Measurements from ENCODE around the gene KIF6. TPM values are rescaled to one million over a fixed set of nuclear protein-coding genes. Genes with fewer than 3 reads are reported as not detected.

Gene KIF6
- total RNA-seq, 5 donors from 2014 or later (not counting 1 experiment from before 2014, with no cell fraction given): 0.53 TPM; not detected in 4

DNA sequence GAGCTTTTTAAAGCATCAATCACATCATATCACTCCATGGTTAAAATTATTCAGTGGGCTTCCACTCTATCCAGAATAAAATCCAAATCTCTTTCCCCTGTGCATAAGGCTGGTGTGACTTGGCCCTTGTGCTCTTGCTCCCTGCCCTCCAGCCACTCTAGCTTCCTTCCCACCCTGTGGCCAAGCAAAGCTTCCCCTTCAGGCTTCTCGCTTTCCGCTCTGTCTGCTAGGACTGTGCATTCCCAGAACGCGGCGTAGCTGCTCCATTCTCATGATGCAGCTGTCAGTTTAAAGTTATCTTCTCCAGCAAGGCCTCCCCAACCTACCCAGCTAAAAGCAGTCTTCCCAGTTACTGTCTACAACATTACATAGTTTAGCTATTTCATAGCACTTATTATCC is 383.3 kb downstream of the KIF6 start:
- no peak for DNase-seq
- H3K4me1 ChIP-seq (ENCODE audit: control insufficient read depth in 1 of 2, extremely low read depth in 1 of 2, insufficient read depth in 2 of 2, low read length in 2 of 2): peaks cover 0 to 3% of the 10 kb centered on the region in 2 experiments
- Mint-ChIP-seq H3K9me3 (no peaks in the 10 kb centered on the region), H3K4me3 (no peak overlapping the region), H3K27me3 (peaks cover 19 to 22% of the 10 kb centered on the region in 2 donors), H3K27ac (no peak overlapping the region), H3K36me3 (no peaks in the 10 kb centered on the region), H3K4me1 (peaks cover 0 to 7% (median 6%) of the 10 kb centered on the region in 3 donors)
- no peak overlapping the region for H3K27ac ChIP-seq (ENCODE audit: low read length)
- no peak overlapping the region for H3K4me3 ChIP-seq (ENCODE audit: control insufficient read depth in 1 of 2, extremely low read depth in 1 of 2, low read length in 1 of 2)
- H3K27me3 ChIP-seq (replicated peaks in 1 of 2; ENCODE audit: control insufficient read depth in 2 of 2, extremely low read depth in 1 of 2, insufficient read depth in 2 of 2, low read length in 1 of 2): peaks cover 0 to 39% of the 10 kb centered on the region in 2 experiments
- H3K9me3 ChIP-seq: no peaks in the 10 kb centered on the region
- 95% methylated on average over 5 of the region's 5 CpGs for WGBS (ENCODE audit: insufficient coverage)
- ChIA-PET POLR2A (no interaction called here), CTCF (interaction anchor here (0.6 to 1.0 kb wide), 2 partner anchors 19 to 38 kb away, joined by 3 to 4 read pairs; no protein-coding TSS in a partner anchor)
- ATAC-seq (replicated peaks in 1 of 4): no peak
- H3K36me3 ChIP-seq (ENCODE audit: control insufficient read depth in 2 of 2, extremely low read depth in 1 of 2, insufficient read depth in 1 of 2, low read length in 1 of 2): no peaks in the 10 kb centered on the region

DNA sequence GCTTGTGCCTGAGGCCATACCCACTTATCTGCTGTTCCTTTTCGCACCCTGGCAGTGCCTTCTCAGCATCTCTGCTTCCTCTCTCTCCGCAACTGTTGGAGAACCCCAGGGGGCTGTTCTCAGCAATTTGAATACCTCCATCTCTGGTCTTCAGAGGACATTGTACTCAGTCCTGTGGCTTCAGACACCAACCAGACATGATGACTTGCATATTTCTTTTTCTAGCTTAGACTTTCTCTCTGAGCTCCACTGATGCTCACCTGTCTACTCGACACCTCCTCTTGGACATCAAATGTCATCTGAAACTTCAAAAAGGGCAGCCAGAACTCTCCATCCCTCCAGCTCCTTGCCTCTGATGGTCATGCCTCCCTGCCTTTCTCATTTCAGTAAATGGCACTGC is 383.9 kb downstream of the KIF6 start:
- WGBS (ENCODE audit: insufficient coverage): 77% methylated on average over 3 of the region's 3 CpGs
- Mint-ChIP-seq H3K9me3 (no peaks in the 10 kb centered on the region), H3K36me3 (no peaks in the 10 kb centered on the region), H3K4me1 (peaks cover 1 to 13% (median 12%) of the 10 kb centered on the region in 3 donors), H3K27me3 (peaks cover 19 to 23% of the 10 kb centered on the region in 2 donors), H3K4me3 (no peak overlapping the region), H3K27ac (no peak overlapping the region)
- H3K36me3 ChIP-seq (ENCODE audit: control insufficient read depth in 2 of 2, extremely low read depth in 1 of 2, insufficient read depth in 1 of 2, low read length in 1 of 2): no peaks in the 10 kb centered on the region
- CTCF ChIA-PET: interaction anchor here in 1 of 2 donors (1.0 kb wide), 1 partner anchor 37 kb away, joined by 4 read pairs; no protein-coding TSS in a partner anchor
- DNase-seq (no peak), ATAC-seq (replicated peaks in 1 of 4) (no peak)
- H3K27me3 ChIP-seq (replicated peaks in 1 of 2; ENCODE audit: control insufficient read depth in 2 of 2, extremely low read depth in 1 of 2, insufficient read depth in 2 of 2, low read length in 1 of 2): peaks cover 0 to 39% of the 10 kb centered on the region in 2 experiments
- peaks cover 0 to 7% of the 10 kb centered on the region in 2 experiments for H3K4me1 ChIP-seq (ENCODE audit: control insufficient read depth in 1 of 2, extremely low read depth in 1 of 2, insufficient read depth in 2 of 2, low read length in 2 of 2)
- POLR2A ChIA-PET: no interaction called here
- H3K27ac ChIP-seq (ENCODE audit: low read length): no peak overlapping the region
- H3K4me3 ChIP-seq (ENCODE audit: control insufficient read depth in 1 of 2, extremely low read depth in 1 of 2, low read length in 1 of 2): no peak overlapping the region
- no peaks in the 10 kb centered on the region for H3K9me3 ChIP-seq

DNA sequence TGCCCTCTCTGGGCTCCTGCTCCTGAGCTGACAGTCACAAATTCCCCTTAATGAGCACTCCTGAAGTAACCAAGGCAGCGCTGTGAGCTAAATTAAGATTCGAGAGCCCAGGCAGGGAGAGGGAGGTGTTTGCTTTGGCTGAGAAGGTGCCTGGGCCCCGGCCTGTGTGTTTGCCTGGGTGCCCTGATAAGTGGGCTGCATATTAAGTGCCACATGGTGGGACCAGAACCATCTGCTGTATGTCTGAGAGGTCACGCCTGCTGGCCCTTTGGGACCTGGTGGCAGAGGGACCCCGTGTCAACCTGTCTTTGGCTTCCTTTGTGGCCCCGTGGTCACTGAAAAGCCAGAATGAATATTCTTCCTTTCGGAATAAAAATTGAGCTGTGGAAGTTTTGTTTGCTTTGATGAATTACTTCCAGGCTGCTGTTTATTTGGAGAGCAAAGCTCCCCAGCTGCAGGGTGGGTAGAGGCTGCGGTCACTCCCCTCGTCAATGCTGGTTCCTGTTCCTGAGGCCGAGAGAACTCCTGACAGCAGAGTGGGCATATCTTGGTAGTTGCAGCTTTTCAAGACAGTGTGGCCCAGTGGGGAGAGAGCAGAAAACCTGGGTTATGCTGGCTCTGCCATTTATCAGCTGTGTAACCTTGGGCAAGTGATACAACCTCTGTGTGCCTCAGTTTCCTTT is 385.2 kb downstream of the KIF6 start:
- WGBS (ENCODE audit: insufficient coverage): 43% methylated on average over 9 of the region's 10 CpGs
- H3K27me3 ChIP-seq (replicated peaks in 1 of 2; ENCODE audit: control insufficient read depth in 2 of 2, extremely low read depth in 1 of 2, insufficient read depth in 2 of 2, low read length in 1 of 2): peaks cover 0 to 35% of the 10 kb centered on the region in 2 experiments
- no peaks in the 10 kb centered on the region for H3K9me3 ChIP-seq
- Mint-ChIP-seq H3K4me3 (no peak overlapping the region), H3K9me3 (no peaks in the 10 kb centered on the region), H3K27me3 (peaks cover 19 to 23% of the 10 kb centered on the region in 2 donors), H3K27ac (no peak overlapping the region), H3K4me1 (peaks cover 8 to 20% (median 17%) of the 10 kb centered on the region in 3 donors), H3K36me3 (no peaks in the 10 kb centered on the region)
- peaks cover 0 to 14% of the 10 kb centered on the region in 2 experiments for H3K4me1 ChIP-seq (ENCODE audit: control insufficient read depth in 1 of 2, extremely low read depth in 1 of 2, insufficient read depth in 2 of 2, low read length in 2 of 2)
- H3K27ac ChIP-seq (ENCODE audit: low read length): no peak overlapping the region
- DNase-seq: no peak
- POLR2A ChIA-PET: no interaction called here
- H3K4me3 ChIP-seq (ENCODE audit: control insufficient read depth in 1 of 2, extremely low read depth in 1 of 2, low read length in 1 of 2): no peak overlapping the region
- H3K36me3 ChIP-seq (ENCODE audit: control insufficient read depth in 2 of 2, extremely low read depth in 1 of 2, insufficient read depth in 1 of 2, low read length in 1 of 2): no peaks in the 10 kb centered on the region
- CTCF ChIA-PET: interaction anchor here in 1 of 2 donors (0.6 kb wide), 1 partner anchor 95 kb away, joined by 3 read pairs; no protein-coding TSS in a partner anchor
- ATAC-seq (replicated peaks in 1 of 4): no peak

DNA sequence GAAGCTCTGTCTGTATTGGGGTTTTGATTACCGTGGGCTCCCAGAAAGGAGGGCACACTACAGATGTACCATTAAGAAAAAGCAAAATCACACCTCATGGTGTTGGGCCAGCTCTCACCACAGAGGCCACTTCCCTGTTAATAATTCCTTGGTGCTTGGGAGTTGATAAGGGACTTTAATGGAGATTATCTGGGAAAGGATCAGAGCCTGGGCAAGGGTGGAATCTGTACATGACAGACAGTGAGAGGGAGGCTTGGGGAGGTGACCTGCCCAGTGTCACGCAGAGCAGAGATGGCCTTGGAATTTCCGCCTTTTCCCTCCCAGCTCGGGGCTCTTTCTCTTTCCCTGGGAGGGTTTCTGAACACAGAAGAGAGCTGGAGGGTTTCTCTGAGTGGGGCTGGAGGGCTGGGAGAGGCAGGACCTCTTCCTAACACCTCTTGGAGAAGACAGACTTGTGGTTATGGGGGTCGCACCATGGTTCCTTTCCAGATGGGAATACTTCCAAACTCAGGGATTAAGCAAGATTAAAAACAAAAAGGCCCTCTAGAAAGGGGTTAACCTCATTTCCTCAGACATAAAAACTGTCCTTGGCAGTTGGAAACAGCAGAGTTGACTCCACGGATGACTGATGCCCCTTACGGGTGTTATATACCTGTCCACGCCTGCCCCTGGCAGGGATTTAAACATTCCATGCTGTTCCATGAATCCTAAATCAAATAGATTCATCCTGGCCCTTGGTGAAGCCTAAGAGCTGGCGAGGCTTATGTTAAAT is 385.9 kb downstream of the KIF6 start:
- Mint-ChIP-seq H3K27me3 (peaks cover 19 to 23% of the 10 kb centered on the region in 2 donors), H3K4me3 (no peak overlapping the region), H3K36me3 (no peaks in the 10 kb centered on the region), H3K4me1 (peaks cover 8 to 22% (median 17%) of the 10 kb centered on the region in 3 donors), H3K27ac (no peak overlapping the region), H3K9me3 (no peaks in the 10 kb centered on the region)
- H3K36me3 ChIP-seq (ENCODE audit: control insufficient read depth in 2 of 2, extremely low read depth in 1 of 2, insufficient read depth in 1 of 2, low read length in 1 of 2): no peaks in the 10 kb centered on the region
- peaks cover 0 to 14% of the 10 kb centered on the region in 2 experiments for H3K4me1 ChIP-seq (ENCODE audit: control insufficient read depth in 1 of 2, extremely low read depth in 1 of 2, insufficient read depth in 2 of 2, low read length in 2 of 2)
- POLR2A ChIA-PET: no interaction called here
- DNase-seq (no peak), ATAC-seq (replicated peaks in 1 of 4) (no peak)
- CTCF ChIA-PET: interaction anchor here in 1 of 2 donors (0.9 kb wide), 1 partner anchor 554 kb away, joined by 3 read pairs; no protein-coding TSS in a partner anchor
- H3K27me3 ChIP-seq (replicated peaks in 1 of 2; ENCODE audit: control insufficient read depth in 2 of 2, extremely low read depth in 1 of 2, insufficient read depth in 2 of 2, low read length in 1 of 2): peaks cover 0 to 34% of the 10 kb centered on the region in 2 experiments
- 58% methylated on average over 2 of the region's 9 CpGs for WGBS (ENCODE audit: insufficient coverage)
- H3K27ac ChIP-seq (ENCODE audit: low read length): no peak overlapping the region
- H3K4me3 ChIP-seq (ENCODE audit: control insufficient read depth in 1 of 2, extremely low read depth in 1 of 2, low read length in 1 of 2): no peak overlapping the region
- no peaks in the 10 kb centered on the region for H3K9me3 ChIP-seq

DNA sequence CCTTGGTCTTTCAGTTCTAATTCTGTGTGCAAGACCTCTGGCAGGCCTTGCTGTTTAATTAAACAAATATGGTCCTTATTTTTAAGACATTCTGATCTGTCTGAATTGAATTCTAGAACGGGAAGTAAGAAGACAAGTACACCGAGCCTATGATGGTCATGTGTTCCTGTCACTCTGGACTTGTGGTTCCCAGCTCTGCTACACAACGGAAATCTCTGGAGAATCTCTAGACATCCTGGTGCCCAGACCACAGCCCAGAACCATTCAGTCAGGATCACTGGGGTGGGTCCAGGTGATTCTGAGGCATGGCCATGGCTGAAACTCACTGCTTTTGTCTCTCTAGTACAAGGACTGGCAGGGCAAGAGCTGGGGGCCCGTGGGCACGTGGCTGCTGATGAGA is 386.8 kb downstream of the KIF6 start:
- Histone ChIP-seq H3K36me3 (ENCODE audit: control insufficient read depth in 2 of 2, extremely low read depth in 1 of 2, insufficient read depth in 1 of 2, low read length in 1 of 2) (no peaks in the 10 kb centered on the region), H3K27me3 (replicated peaks in 1 of 2; ENCODE audit: control insufficient read depth in 2 of 2, extremely low read depth in 1 of 2, insufficient read depth in 2 of 2, low read length in 1 of 2) (peaks cover 0 to 32% of the 10 kb centered on the region in 2 experiments), H3K4me1 (ENCODE audit: control insufficient read depth in 1 of 2, extremely low read depth in 1 of 2, insufficient read depth in 2 of 2, low read length in 2 of 2) (peaks cover 0 to 13% of the 10 kb centered on the region in 2 experiments), H3K4me3 (ENCODE audit: control insufficient read depth in 1 of 2, extremely low read depth in 1 of 2, low read length in 1 of 2) (no peak overlapping the region), H3K9me3 (no peaks in the 10 kb centered on the region), H3K27ac (ENCODE audit: low read length) (no peak overlapping the region)
- Mint-ChIP-seq H3K4me3 (no peak overlapping the region), H3K27ac (no peak overlapping the region), H3K36me3 (no peaks in the 10 kb centered on the region), H3K4me1 (peaks cover 8 to 22% (median 17%) of the 10 kb centered on the region in 3 donors), H3K9me3 (no peaks in the 10 kb centered on the region), H3K27me3 (peaks cover 19 to 23% of the 10 kb centered on the region in 2 donors)
- DNase-seq: no peak
- POLR2A ChIA-PET: no interaction called here
- CTCF ChIA-PET: interaction anchor here in 1 of 2 donors (0.9 kb wide), 1 partner anchor 555 kb away, joined by 3 read pairs; no protein-coding TSS in a partner anchor
- WGBS (ENCODE audit: insufficient coverage): 33% methylated on average over 3 of the region's 5 CpGs
- no peak for ATAC-seq (replicated peaks in 1 of 4)

DNA sequence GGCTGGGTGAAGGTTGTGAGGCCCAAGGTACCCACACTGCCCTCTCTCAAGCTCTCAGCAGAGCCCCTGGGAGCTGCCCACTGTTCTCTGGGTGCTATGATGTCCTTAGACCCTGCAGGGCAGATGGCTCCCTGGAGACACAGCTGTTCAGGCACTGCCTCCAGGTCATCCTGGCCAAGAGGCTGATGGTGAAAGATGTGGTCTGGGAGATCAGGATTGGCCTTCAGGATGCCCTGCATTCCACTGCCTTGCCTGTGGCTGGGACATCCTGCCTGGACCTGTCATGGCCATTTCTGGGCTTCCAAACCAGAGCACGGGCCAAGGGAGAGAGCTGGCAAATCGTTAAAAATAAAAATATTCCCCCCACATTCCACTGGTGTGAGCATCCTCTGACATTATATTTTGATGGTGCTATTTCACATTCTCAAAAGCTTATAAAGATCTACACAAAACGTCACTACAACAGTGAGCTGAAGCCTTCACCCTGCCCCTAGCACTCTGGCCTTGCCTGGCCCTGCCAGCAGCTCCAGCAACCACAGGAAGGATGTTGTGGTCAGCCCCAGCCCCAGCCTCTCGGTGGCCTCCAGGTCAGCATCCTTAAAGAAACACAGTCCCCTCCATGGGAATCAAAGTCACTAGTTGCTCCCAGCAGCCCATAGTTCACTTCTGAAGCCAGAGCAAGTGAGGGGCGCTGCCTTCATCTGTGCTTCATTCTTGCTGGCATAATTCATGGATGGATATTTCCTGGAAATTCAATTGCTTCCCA is 389.2 kb downstream of the KIF6 start:
- H3K27me3 Mint-ChIP-seq: peaks cover 26 to 36% of the 10 kb centered on the region in 2 donors
- Histone ChIP-seq H3K27ac (ENCODE audit: low read length) (no peak overlapping the region), H3K9me3 (no peaks in the 10 kb centered on the region), H3K36me3 (ENCODE audit: control insufficient read depth in 2 of 2, extremely low read depth in 1 of 2, insufficient read depth in 1 of 2, low read length in 1 of 2) (no peaks in the 10 kb centered on the region), H3K4me1 (ENCODE audit: control insufficient read depth in 1 of 2, extremely low read depth in 1 of 2, insufficient read depth in 2 of 2, low read length in 2 of 2) (peaks cover 0 to 11% of the 10 kb centered on the region in 2 experiments), H3K4me3 (ENCODE audit: control insufficient read depth in 1 of 2, extremely low read depth in 1 of 2, low read length in 1 of 2) (no peak overlapping the region), H3K27me3 (replicated peaks in 1 of 2; ENCODE audit: control insufficient read depth in 2 of 2, extremely low read depth in 1 of 2, insufficient read depth in 2 of 2, low read length in 1 of 2) (peaks cover 0 to 21% of the 10 kb centered on the region in 2 experiments)
- no peaks in the 10 kb centered on the region for H3K9me3 Mint-ChIP-seq
- WGBS (ENCODE audit: insufficient coverage): 7% methylated on average over 3 of the region's 5 CpGs
- ChIA-PET CTCF (interaction anchor here in 1 of 2 donors (0.5 to 0.6 kb wide), 2 partner anchors 21 to 118 kb away, joined by 3 read pairs; no protein-coding TSS in a partner anchor), POLR2A (no interaction called here)
- no peaks in the 10 kb centered on the region for H3K36me3 Mint-ChIP-seq
- DNase-seq (no peak), ATAC-seq (replicated peaks in 1 of 4) (no peak)
- peaks cover 8 to 20% (median 17%) of the 10 kb centered on the region in 3 donors for H3K4me1 Mint-ChIP-seq
- no peak overlapping the region for H3K4me3 Mint-ChIP-seq
- H3K27ac Mint-ChIP-seq: no peak overlapping the region

Measured in T-cell (primary cell).